AG08395 (cell line): ENCODE results near the gene FAM120B.

Experiments
- DNase-seq: peaks from one replicate; pipeline ENCODE4 v3.0.0; 2012; ENCODE audit warnings: mixed read lengths, low spot score

Gene FAM120B

GRCh38 chr6:170286246-170286933 lies 20.2 kb upstream of the FAM120B start:
- DNase-seq: no peak

- DNase-seq: no peak
These were observed 19.7 kb upstream of the FAM120B start for GRCh38 chr6:170286934-170287265.

GRCh38 chr6:170287371-170287876 lies 19.1 kb upstream of the FAM120B start:
- no peak for DNase-seq

- no peak for DNase-seq
These were observed 18.4 kb upstream of the FAM120B start for GRCh38 chr6:170288091-170288631.

GRCh38 chr6:170288852-170289179 lies 17.7 kb upstream of the FAM120B start:
- no peak for DNase-seq

GRCh38 chr6:170289180-170289931 lies 17.2 kb upstream of the FAM120B start:
- no peak for DNase-seq

- no peak for DNase-seq
These were observed 16.6 kb upstream of the FAM120B start for GRCh38 chr6:170289951-170290295.

- peak; percentile 53 for DNase-seq
These were observed 16.0 kb upstream of the FAM120B start, which contains the start of gene DLL1 for GRCh38 chr6:170290296-170291128. DLL1 (minus strand) TSS chr6:170291078; CDS start chr6:170290139, 939 bp downstream.

- no peak for DNase-seq
These were observed 15.1 kb upstream of the FAM120B start for GRCh38 chr6:170291271-170292110.

GRCh38 chr6:170292111-170292406 lies 14.5 kb upstream of the FAM120B start:
- no peak for DNase-seq

- DNase-seq: peak; percentile 44
These were observed 14.0 kb upstream of the FAM120B start for GRCh38 chr6:170292407-170293158.

GRCh38 chr6:170293341-170294231 lies 13.0 kb upstream of the FAM120B start:
- no peak for DNase-seq

- no peak for DNase-seq
These were observed 12.2 kb upstream of the FAM120B start for GRCh38 chr6:170294298-170294730.

GRCh38 chr6:170294813-170295509 lies 11.6 kb upstream of the FAM120B start:
- no peak for DNase-seq

- DNase-seq: no peak
These were observed 10.8 kb upstream of the FAM120B start for GRCh38 chr6:170295510-170296422.

- DNase-seq: no peak
These were observed 10.2 kb upstream of the FAM120B start for GRCh38 chr6:170296423-170296745.

GRCh38 chr6:170296746-170297575 lies 9.6 kb upstream of the FAM120B start:
- no peak for DNase-seq
